ENCODE results near the gene PHYKPL.

- TF ChIP-seq, protein P1, sequence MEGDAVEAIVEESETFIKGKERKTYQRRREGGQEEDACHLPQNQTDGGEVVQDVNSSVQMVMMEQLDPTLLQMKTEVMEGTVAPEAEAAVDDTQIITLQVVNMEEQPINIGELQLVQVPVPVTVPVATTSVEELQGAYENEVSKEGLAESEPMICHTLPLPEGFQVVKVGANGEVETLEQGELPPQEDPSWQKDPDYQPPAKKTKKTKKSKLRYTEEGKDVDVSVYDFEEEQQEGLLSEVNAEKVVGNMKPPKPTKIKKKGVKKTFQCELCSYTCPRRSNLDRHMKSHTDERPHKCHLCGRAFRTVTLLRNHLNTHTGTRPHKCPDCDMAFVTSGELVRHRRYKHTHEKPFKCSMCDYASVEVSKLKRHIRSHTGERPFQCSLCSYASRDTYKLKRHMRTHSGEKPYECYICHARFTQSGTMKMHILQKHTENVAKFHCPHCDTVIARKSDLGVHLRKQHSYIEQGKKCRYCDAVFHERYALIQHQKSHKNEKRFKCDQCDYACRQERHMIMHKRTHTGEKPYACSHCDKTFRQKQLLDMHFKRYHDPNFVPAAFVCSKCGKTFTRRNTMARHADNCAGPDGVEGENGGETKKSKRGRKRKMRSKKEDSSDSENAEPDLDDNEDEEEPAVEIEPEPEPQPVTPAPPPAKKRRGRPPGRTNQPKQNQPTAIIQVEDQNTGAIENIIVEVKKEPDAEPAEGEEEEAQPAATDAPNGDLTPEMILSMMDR (IDR thresholded peaks at IDR 0.05; ENCODE audit: control extremely low read depth in 1 of 3, insufficient read depth in 1 of 3, low read depth in 1 of 3, low read length in 3 of 3): no peak
- TF ChIP-seq POLR2A (IDR thresholded peaks at IDR 0.05; ENCODE audit: control extremely low read depth in 1 of 2, low read depth in 2 of 2, low read length in 2 of 2) (no peak), EP300 (IDR thresholded peaks at IDR 0.05; ENCODE audit: borderline replicate concordance in 1 of 2, low read depth in 2 of 2, low read length in 2 of 2) (no peak), RXRA (IDR thresholded peaks at IDR 0.05; ENCODE audit: insufficient read depth, low read depth, low read length) (no peak), ASH2L (IDR thresholded peaks at IDR 0.05; ENCODE audit: low read length) (no peak), YY1 (IDR thresholded peaks at IDR 0.05; ENCODE audit: low read depth, low read length) (no peak), RAD21 (IDR thresholded peaks at IDR 0.05 in 1 of 2, conservative IDR thresholded peaks at IDR 0.05 in 1 of 2; ENCODE audit: low read depth in 2 of 2, low read length in 2 of 2) (no peak), SIN3A (conservative IDR thresholded peaks at IDR 0.05 in 1 of 2, IDR thresholded peaks at IDR 0.05 in 1 of 2; ENCODE audit: low read depth in 1 of 2, low read length in 2 of 2) (no peak), ATF3 (IDR thresholded peaks at IDR 0.05; ENCODE audit: insufficient read depth, low read depth, low read length) (no peak), USF2 (IDR thresholded peaks at IDR 0.05; ENCODE audit: low read length) (no peak), EZH2 (IDR thresholded peaks at IDR 0.05; ENCODE audit: low read depth, low read length, severe bottlenecking) (no peak), ZNF274 (IDR thresholded peaks at IDR 0.05; ENCODE audit: borderline replicate concordance, extremely low read depth, low read length) (no peak), BACH1 (IDR thresholded peaks at IDR 0.05; ENCODE audit: low read length) (no peak), FOSL1 (IDR thresholded peaks at IDR 0.05; ENCODE audit: insufficient read depth, low read depth, low read length) (no peak)
Measured at GRCh38 chr5:178261666-178262600, 29.3 kb upstream of the PHYKPL start.
